Right lobe of liver (tissue), 6 donors: ENCODE results near the gene CAMK2N1. TPM values are rescaled to one million over a fixed set of nuclear protein-coding genes. Genes with fewer than 3 reads are reported as not detected.

ENCODE experiments used
- ATAC-seq, 4 donors: fragments of 200-7000 bp; cut with Tn5 transposase; one replicate each; pipeline ENCODE4 v1.9.1; 2020; ENCODE audit warnings: mild to moderate bottlenecking in 4 of 4, moderate library complexity in 4 of 4
- DNase-seq, 3 donors: peaks; one replicate each; pipeline ENCODE4 v3.0.0-alpha.2; 2020
- H3K27ac ChIP-seq, 3 donors: fragments of 200-600 bp; one replicate each; pipeline ENCODE4 v1.8.0; 2022
- H3K27me3 ChIP-seq, 2 donors: fragments of 200-600 bp; one replicate each; pipeline ENCODE4 v1.8.0; 2022
- H3K36me3 ChIP-seq, 4 donors: fragments of 200-600 bp; sonication (generic) in 1 of 4; one replicate each; pipeline versions ENCODE4 v1.5.1 to v1.8.0; 2017 to 2022; ENCODE audit warnings: control low read depth in 1 of 4
- H3K4me1 ChIP-seq, 4 donors: fragments of 200-600 bp; sonication (generic) in 1 of 4; one replicate each; pipeline versions ENCODE4 v1.5.1 to v1.8.0; 2017 to 2022; ENCODE audit warnings: control low read depth in 1 of 4
- H3K4me3 ChIP-seq, 3 donors: fragments of 200-600 bp; one replicate each; pipeline ENCODE4 v1.8.0; 2022
- H3K9me3 ChIP-seq, 4 donors: fragments of 200-600 bp; sonication (generic) in 1 of 4; one replicate each; pipeline versions ENCODE4 v1.5.1 to v1.8.0; 2017 to 2022; ENCODE audit warnings: control low read depth in 1 of 4
- CTCF ChIP-seq, 4 donors: fragments of 200-600 bp in 3 of 4; fragments of 450-650 bp in 1 of 4; IDR thresholded peaks; one replicate each; pipeline versions ENCODE4 v1.5.1 to v1.8.0; 2016 to 2022; ENCODE audit warnings: antibody characterized with exemption in 4 of 4, mild to moderate bottlenecking in 2 of 4
- POLR2A ChIP-seq: fragments of 450-650 bp; IDR thresholded peaks from one replicate; pipeline ENCODE4 v1.6.1; 2017; ENCODE audit warnings: antibody characterized with exemption, mild to moderate bottlenecking
- WGBS: methylation state at CpG from one replicate; pipeline ENCODE4 v1.1.6; 2018; ENCODE audit warnings: low coverage, low lambda C conversion rate; ENCODE audit not compliant: insufficient coverage; ENCODE audit errors: missing lambda C conversion rate; 5-methylcytosine and 5-hydroxymethylcytosine counted together
- intact Hi-C, 2 donors: fragments of 100-400 bp; cut with DNase I; formaldehyde crosslinking; loops; one replicate each; pipeline versions ENCODE4 v1.11.2 to v1.14.1; 2022
- total RNA-seq, 6 experiments: library from RNA; depleted of rRNA in 2 of 6; stranded (reverse); fragments of >200 nt in 2 of 6; fragmentation: NEBNext Ultra II Directional in 3 of 6; extraction: Animal tissue kit (Norgen Biotek cat#: 25700) in 3 of 6; gene quantifications; one replicate each; pipeline versions ENCODE4 v1.1.0 to v1.2.4, GENCODE V29; 2016 to 2023
- donor health status: DM: no; HTN: yes; CAD: no.
- donor health status: DM: no; HTN: no; CAD: no.
- donor health status: DM: no; HTN: no; CAD: no.
- donor health status: DM: no; HTN: yes; CAD: no.
- donor health status: DM: no; HTN: yes; CAD: no.

CAMK2N1 gene
- total RNA-seq, 6 experiments from 2014 or later: 10.4 to 30.2 (median 20.1) TPM

- Histone ChIP-seq H3K4me3 (no peak overlapping the region), H3K9me3 (no peaks in the 10 kb centered on the region), H3K36me3 (no peaks in the 10 kb centered on the region), H3K4me1 (no peaks in the 10 kb centered on the region), H3K27ac (no peak overlapping the region), H3K27me3 (no peaks in the 10 kb centered on the region)
- no peak for ATAC-seq
- TF ChIP-seq CTCF (IDR thresholded peaks at IDR 0.05) (no peak), POLR2A (no peak)
- DNase-seq: no peak
- WGBS: 40% methylated on average over 2 of the region's 9 CpGs
- intact Hi-C loops: no loop called here
Observed at GRCh38 chr1:20448671-20449071, 37.3 kb downstream of the CAMK2N1 start.

GRCh38 chr1:20447794-20448193, 38.2 kb downstream of the CAMK2N1 start:
- no peak overlapping the region for H3K27ac ChIP-seq
- whole genome bisulfite sequencing: 94% methylated on average over 7 of the region's 7 CpGs
- no peaks in the 10 kb centered on the region for H3K9me3 ChIP-seq
- no peak for TF ChIP-seq POLR2A
- no peak for TF ChIP-seq CTCF (IDR thresholded peaks at IDR 0.05)
- no peaks in the 10 kb centered on the region for H3K27me3 ChIP-seq
- ATAC-seq (no peak), DNase-seq (no peak)
- intact Hi-C loops: no loop called here
- no peaks in the 10 kb centered on the region for H3K4me1 ChIP-seq
- no peaks in the 10 kb centered on the region for H3K36me3 ChIP-seq
- H3K4me3 ChIP-seq: no peak overlapping the region

- H3K9me3 ChIP-seq: no peaks in the 10 kb centered on the region
- ATAC-seq (no peak), DNase-seq (no peak)
- intact Hi-C loops: no loop called here
- 78% methylated on average over 4 of the region's 7 CpGs for WGBS
- H3K27ac ChIP-seq: no peak overlapping the region
- H3K27me3 ChIP-seq: no peaks in the 10 kb centered on the region
- H3K36me3 ChIP-seq: no peaks in the 10 kb centered on the region
- H3K4me3 ChIP-seq: no peak overlapping the region
- H3K4me1 ChIP-seq: no peaks in the 10 kb centered on the region
- no peak for TF ChIP-seq CTCF (IDR thresholded peaks at IDR 0.05)
- TF ChIP-seq POLR2A: no peak
Observed at GRCh38 chr1:20446796-20447195, 39.2 kb downstream of the CAMK2N1 start.

GRCh38 chr1:20445956-20446355, 40.1 kb downstream of the CAMK2N1 start:
- no peaks in the 10 kb centered on the region for H3K4me1 ChIP-seq
- H3K27ac ChIP-seq: no peak overlapping the region
- no peak overlapping the region for H3K4me3 ChIP-seq
- TF ChIP-seq CTCF (IDR thresholded peaks at IDR 0.05): no peak
- TF ChIP-seq POLR2A: no peak
- no peaks in the 10 kb centered on the region for H3K27me3 ChIP-seq
- DNase-seq: no peak
- no peaks in the 10 kb centered on the region for H3K36me3 ChIP-seq
- H3K9me3 ChIP-seq: no peaks in the 10 kb centered on the region
- intact Hi-C loops: no loop called here
- ATAC-seq: no peak
- WGBS: 60% methylated on average over 2 of the region's 6 CpGs
